ENCODE data around the gene USP20. TPM values are rescaled to one million over a fixed set of nuclear protein-coding genes. Genes with fewer than 3 reads are reported as not detected.

Gene USP20
- total RNA-seq, 6 donors from 2014 or later, result 17.3 to 75.4 (median 26.2) TPM

GRCh38 chr9:129835860-129836223, 584 bp downstream of the USP20 start:
- no peak for ATAC-seq (ENCODE audit: low FRiP score in 2 of 2)

GRCh38 chr9:129836311-129837007, 1.2 kb downstream of the USP20 start:
- H3K27me3 ChIP-seq, result no peaks in the 10 kb centered on the region
- TF ChIP-seq CTCF (IDR thresholded peaks at IDR 0.05) (no peak), POLR2AphosphoS5 (IDR thresholded peaks at IDR 0.05) (no peak), EP300 (IDR thresholded peaks at IDR 0.05) (no peak), POLR2A (IDR thresholded peaks at IDR 0.05) (no peak)
- DNase-seq (peak in 1 of 2 donors; percentile 36), ATAC-seq (ENCODE audit: low FRiP score in 2 of 2) (no peak)
- peaks cover 0 to 21% (median 8%) of the 10 kb centered on the region in 4 donors for H3K36me3 ChIP-seq
- H3K27ac ChIP-seq, result peak overlapping the region in 1 of 4 donors; percentile 95
- no peaks in the 10 kb centered on the region for H3K9me3 ChIP-seq
- peak overlapping the region in 3 of 4 donors; percentile 82 to 99 (median 90) for H3K4me3 ChIP-seq
- H3K4me1 ChIP-seq, result peaks cover 19 to 42% (median 24%) of the 10 kb centered on the region in 4 donors
- WGBS, 2 donors, result 46 to 48% methylated on average over 16 of the region's 16 CpGs

More at GRCh38 chr9:129835860-129836223, 584 bp downstream of the USP20 start:
- Histone ChIP-seq H3K9me3 (no peaks in the 10 kb centered on the region), H3K27me3 (no peaks in the 10 kb centered on the region), H3K27ac (peak overlapping the region; percentile 79 to 95 (median 85)), H3K36me3 (peaks cover 6 to 27% (median 13%) of the 10 kb centered on the region in 4 donors), H3K4me3 (peak overlapping the region; percentile 82 to 99 (median 92)), H3K4me1 (peaks cover 19 to 42% (median 24%) of the 10 kb centered on the region in 4 donors)
- WGBS, 2 donors, result 0% methylated on average over 6 to 18 of the region's 19 CpGs
- peak in 1 of 2 donors; percentile 28 for DNase-seq
- no peak for TF ChIP-seq POLR2A (IDR thresholded peaks at IDR 0.05)
- no peak for TF ChIP-seq CTCF (IDR thresholded peaks at IDR 0.05)
- no peak for TF ChIP-seq EP300 (IDR thresholded peaks at IDR 0.05)
- TF ChIP-seq POLR2AphosphoS5 (IDR thresholded peaks at IDR 0.05), result no peak

GRCh38 chr9:129838707-129839259, 3.5 kb downstream of the USP20 start:
- 91% methylated on average over 12 of the region's 12 CpGs for WGBS, 2 donors
- H3K27ac ChIP-seq, result no peak overlapping the region
- H3K36me3 ChIP-seq, result peaks cover 0 to 2% (median 0%) of the 10 kb centered on the region in 4 donors
- ATAC-seq (ENCODE audit: low FRiP score in 2 of 2), result no peak
- no peaks in the 10 kb centered on the region for H3K27me3 ChIP-seq
- no peak for TF ChIP-seq POLR2AphosphoS5 (IDR thresholded peaks at IDR 0.05)
- no peak for TF ChIP-seq CTCF (IDR thresholded peaks at IDR 0.05)
- no peak for TF ChIP-seq POLR2A (IDR thresholded peaks at IDR 0.05)
- no peak for TF ChIP-seq EP300 (IDR thresholded peaks at IDR 0.05)
- peaks cover 15 to 37% (median 20%) of the 10 kb centered on the region in 4 donors for H3K4me1 ChIP-seq
- no peak overlapping the region for H3K4me3 ChIP-seq
- H3K9me3 ChIP-seq, result no peaks in the 10 kb centered on the region
- no peak for DNase-seq

GRCh38 chr9:129839324-129840023, 4.2 kb downstream of the USP20 start:
- TF ChIP-seq POLR2AphosphoS5 (IDR thresholded peaks at IDR 0.05) (no peak), EP300 (IDR thresholded peaks at IDR 0.05) (no peak), POLR2A (IDR thresholded peaks at IDR 0.05) (no peak), CTCF (IDR thresholded peaks at IDR 0.05) (no peak)
- peaks cover 0 to 2% (median 0%) of the 10 kb centered on the region in 4 donors for H3K36me3 ChIP-seq
- ATAC-seq (ENCODE audit: low FRiP score in 2 of 2) (no peak), DNase-seq (no peak)
- H3K4me3 ChIP-seq, result no peak overlapping the region
- H3K27me3 ChIP-seq, result no peaks in the 10 kb centered on the region
- H3K4me1 ChIP-seq, result peaks cover 8 to 30% (median 15%) of the 10 kb centered on the region in 4 donors
- H3K27ac ChIP-seq, result no peak overlapping the region
- no peaks in the 10 kb centered on the region for H3K9me3 ChIP-seq
- WGBS, 2 donors, result 76 to 78% methylated on average over 10 of the region's 10 CpGs

Data from upper lobe of left lung (tissue), 6 donors.